Right kidney (tissue), 1 donor: Measurements from ENCODE around the gene CALM3.
"Not testable (repeated sequence)": the region's sequence is repeated elsewhere in the genome, so short reads cannot be mapped to it uniquely, and the experiment has no call there.

Experiments used
- DNase-seq: peaks from one replicate; pipeline ENCODE4 v3.0.0-alpha.2; 2016

The CALM3 gene

GRCh38 chr19:46613525-46613924, 12.4 kb downstream of the CALM3 start:
- no peak for DNase-seq

DNA sequence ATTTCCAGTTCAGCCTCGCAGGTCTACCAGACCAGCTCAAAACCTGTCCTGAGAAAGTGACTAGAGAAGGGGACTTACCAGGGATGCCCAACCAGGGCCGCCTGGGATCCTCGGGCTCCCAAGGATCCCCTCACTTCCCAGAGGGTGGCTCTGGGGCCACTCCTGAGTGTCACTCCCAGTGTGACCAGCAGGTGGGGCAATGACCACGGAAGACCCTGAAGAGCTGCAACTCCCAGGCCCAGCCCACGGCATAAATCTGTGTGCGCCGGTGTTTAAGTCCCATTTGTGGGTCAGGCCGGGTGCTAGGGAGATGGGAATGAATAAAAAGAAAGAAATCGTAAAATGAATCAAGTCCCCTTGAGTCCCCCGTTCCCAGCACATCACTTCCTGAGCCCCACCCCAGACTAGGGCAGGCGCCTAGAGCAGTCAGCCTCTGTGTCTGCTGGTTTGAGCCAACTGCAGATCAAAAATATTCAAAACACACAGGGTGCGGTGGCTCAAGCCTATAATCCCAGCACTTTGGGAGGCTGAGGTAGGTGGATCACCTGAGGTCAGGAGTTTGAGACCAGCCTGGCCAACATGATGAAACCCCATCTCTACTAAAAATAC, 13.1 kb downstream of the CALM3 start:
- DNase-seq: peak; percentile 71

GRCh38 chr19:46615966-46616365, 14.8 kb downstream of the CALM3 start:
- no peak for DNase-seq

- no peak for DNase-seq
These were observed 15.6 kb downstream of the CALM3 start for GRCh38 chr19:46616631-46617322.

GRCh38 chr19:46617601-46618000, 16.5 kb downstream of the CALM3 start:
- no peak for DNase-seq

DNA sequence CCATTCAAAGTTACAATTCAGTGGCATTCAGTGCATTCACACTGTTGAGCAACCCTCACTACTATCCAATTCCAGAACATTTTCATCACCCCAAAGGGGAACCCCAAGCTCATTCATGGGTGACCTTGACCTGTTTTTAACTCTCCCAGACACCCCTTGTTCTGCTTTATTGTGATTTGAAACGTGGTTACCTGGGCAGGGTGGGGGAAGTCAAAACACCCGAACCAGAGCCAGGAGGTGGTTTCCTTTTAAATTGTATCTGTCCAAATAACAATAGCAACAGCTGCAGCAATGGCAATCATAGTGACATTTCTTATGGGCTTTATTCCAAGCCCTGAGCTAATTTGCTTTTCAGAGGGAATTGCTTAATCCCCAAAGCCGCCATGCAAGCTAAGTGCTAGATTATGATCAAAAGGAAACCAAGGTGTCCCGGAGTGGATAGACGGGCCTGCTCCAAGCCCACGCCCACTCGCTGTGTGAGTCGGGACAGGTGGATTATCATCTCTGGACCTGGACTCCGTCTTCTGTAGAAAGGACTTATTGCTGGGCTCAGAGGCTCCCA, 17.6 kb downstream of the CALM3 start:
- DNase-seq: no peak

GRCh38 chr19:46620267-46620666, 19.1 kb downstream of the CALM3 start:
- no peak for DNase-seq

DNA sequence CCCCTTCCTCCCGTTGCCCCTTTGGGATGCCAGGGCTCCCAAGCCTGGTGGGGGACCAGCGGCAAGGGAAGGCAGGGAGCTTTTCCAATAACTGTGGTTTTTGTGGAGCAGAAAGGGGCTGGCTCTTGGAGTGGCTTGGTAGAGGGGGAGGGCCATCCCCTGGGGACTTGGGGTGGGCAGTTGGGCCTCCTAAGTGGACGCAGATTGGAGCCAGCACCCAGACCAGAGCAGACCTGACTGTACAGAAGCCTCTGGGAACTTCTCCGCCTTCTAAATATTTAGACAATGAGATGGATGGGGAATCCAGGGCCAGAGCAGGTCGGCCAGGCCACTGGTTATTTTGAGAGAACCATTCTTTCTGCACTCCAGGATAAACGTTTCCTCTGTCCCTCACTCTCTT, 19.6 kb downstream of the CALM3 start:
- no peak for DNase-seq

DNA sequence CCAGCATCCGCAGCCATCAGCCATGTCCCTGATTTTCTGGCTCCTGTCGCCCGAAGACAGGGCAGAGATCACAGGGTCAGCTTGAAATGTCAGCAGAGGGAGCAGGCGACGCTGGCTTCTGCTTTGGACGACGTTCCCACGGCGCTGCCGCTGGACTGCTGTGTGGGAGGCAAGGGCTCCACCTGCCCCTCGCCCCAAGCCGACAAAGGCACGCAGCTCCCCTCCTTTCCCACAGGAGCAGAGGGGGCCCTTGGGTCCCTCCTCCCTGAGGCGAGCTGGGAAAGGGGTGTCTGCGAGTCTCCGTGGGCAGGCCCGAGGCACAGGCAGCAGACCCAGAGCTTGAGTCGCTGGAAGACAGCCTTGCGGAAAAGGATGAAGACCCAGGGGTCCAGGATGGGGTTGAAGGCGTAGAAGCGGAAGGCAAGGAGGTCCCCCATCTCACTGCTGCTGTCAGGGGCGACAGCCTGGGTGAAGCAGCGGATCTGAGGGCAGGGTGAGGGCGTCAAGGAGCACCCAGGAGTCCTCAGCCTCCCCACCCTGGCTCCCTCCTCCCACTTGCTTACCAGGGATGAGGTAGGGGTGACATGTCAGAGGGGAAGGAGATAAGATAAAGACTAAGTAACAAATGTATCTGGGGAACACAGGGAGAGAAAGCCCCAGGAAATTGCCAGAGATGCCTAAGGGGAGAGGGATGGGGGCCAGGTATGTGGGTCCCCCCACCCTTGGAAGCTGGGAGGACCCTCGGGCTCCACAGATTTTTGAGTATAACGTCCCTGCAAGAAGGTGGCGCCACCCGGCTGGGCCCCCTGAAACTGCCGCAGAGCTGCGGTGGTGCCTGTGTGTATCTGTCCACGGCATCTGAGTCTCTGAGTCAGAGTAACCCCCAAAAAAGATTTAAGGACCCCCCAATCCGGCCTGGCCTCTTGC, 20.3 kb downstream of the CALM3 start:
- DNase-seq: peak; percentile 53

- DNase-seq: no peak
These were observed 21.0 kb downstream of the CALM3 start for GRCh38 chr19:46622118-46622446.

DNA sequence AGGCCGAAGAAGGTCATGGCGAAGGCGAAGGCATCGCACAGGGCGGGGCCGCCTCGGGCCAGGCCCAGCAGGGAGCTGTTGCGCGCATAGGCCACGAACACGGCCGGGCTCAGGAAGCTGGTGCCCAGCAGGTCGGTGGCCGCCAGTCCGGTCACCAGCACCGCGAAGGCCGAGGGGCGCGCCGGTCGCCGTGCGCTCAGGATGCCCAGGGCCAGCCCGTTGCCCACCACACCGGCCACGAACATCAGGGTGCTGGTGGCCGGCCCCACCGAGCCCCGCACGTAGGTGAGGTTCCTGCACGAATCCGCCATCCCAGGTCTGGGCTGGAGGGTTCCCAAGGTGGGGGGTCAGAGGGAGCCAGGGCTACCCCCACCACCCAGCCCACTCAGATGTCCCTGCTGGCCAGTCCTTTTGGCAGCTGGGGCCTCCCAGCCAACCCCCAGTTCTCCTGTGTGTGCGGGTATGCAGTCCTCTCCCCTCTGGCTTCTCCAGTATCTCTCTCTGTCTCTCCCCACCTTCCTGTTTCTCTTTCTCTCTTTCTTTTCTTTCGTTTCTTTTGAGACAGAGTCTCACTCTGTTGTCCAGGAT, 22.9 kb downstream of the CALM3 start:
- DNase-seq: no peak

DNA sequence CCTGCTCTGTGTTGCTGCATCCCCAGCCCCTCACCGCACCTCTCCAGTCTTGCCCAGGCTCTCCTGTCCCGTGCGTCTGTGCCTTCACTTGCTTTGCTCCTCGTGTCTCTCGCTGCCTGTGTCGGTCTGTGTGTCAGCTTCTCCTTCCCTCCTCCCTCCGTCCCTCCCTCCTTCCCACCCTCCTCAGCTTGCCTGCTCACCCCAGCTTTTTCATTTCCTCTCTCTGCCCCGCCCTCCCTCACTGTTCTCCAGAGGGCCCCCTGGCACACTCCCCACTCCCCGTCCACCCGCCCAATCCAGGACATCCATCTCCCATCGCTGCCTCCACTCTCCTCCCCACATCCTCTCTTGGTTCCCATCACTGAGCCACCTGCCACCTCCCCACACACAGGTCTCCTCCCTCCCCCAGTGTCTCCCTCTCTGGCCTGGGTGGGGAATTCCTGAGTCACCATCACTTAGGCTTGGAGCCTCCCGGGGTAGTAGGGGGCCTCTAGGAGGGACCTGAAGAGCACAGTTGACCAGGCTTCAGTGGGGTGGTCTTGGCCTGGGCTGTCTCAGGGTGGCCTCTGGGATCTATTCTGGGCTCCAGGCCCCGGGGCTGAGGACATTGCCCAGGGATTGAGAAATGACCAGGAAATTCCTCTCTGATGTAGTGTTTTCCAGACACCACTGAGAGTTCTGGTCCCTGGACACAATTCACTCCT, 24.0 kb downstream of the CALM3 start, which contains the start of gene PTGIR:
Gene PTGIR (minus strand): TSS at position 132 of the 704 bp plus-strand sequence. CDS start 864 bp downstream, outside the sequence.
- no peak for DNase-seq

- no peak for DNase-seq
These were observed 24.6 kb downstream of the CALM3 start for GRCh38 chr19:46625731-46626130.

DNA sequence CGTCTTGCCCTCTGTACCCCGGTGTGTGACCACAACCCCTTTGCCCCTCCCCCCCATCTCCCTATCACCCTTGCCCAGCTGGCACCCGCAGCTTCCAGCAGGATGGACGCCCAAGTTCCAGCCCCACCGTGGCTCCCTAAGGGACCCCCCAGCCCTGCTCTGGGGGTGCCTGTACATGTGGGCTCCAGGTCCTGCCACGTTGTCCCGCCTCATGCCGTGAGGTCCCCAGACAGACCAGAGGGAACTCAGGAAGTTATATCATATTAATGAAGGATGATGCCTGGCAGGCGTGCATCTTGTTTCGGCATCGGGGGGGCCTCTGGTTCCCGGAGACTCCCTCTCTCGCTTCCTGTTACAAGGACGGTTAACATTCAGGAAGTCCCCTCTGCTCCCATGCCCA, 25.3 kb downstream of the CALM3 start:
- DNase-seq: no peak

GRCh38 chr19:46628970-46629369, 27.8 kb downstream of the CALM3 start:
- not testable (repeated sequence) for DNase-seq

DNA sequence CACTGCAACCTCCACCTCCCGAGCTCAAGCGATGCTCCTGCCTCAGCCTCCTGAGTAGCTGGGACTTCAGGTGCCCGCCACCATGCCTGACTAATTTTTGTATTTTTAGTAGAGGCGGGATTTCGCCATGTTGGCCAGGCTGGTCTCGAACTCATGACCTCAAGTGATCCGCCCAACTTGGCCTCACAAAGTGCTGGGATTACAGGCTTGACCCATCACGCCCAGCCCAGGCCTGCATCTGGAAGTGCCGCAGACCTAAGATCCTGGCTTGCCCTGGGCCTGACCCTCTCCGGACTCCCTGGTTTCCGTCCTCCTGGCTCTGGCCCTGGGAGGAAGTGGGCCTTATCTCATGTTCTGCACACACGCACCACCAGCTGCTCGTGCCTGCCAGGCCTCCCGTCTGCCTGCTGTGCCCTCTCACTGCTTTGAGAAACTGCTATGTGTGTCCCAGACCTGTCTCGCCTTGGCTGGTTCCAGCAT, 28.5 kb downstream of the CALM3 start:
- no peak for DNase-seq

DNA sequence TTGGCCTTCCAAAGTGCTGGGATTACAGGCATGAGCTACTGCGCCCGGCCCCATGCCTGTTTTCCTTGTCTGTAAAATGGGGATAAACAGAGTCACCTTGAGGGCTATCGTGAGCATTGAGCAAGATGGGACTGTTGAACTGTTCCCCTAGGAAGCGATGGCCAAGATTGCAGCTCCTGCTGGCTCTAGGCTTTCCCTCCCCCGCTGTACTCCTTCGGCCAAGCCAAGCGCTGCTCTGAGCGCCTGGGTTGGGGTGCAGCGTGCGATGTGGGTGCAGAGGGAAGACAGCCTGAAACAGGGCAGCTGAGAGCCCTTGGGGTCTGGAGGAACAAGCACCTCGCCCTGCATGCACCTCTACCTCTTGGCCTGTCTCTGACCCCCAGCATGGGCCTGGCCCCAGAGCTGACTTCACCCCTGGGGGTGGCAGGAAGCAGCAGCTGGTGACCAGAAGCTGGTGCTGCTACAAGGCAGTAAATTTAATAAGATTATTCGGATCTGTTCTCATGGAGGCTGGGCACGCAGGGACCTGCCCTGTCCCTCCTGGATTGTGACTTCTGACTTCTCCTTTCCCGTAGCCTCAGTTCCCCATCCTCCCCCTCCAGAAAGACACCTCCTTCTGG, 29.6 kb downstream of the CALM3 start:
- no peak for DNase-seq

GRCh38 chr19:46631481-46631880, 30.4 kb downstream of the CALM3 start:
- no peak for DNase-seq

- no peak for DNase-seq
These were observed 32.0 kb downstream of the CALM3 start for GRCh38 chr19:46633130-46633529.

DNA sequence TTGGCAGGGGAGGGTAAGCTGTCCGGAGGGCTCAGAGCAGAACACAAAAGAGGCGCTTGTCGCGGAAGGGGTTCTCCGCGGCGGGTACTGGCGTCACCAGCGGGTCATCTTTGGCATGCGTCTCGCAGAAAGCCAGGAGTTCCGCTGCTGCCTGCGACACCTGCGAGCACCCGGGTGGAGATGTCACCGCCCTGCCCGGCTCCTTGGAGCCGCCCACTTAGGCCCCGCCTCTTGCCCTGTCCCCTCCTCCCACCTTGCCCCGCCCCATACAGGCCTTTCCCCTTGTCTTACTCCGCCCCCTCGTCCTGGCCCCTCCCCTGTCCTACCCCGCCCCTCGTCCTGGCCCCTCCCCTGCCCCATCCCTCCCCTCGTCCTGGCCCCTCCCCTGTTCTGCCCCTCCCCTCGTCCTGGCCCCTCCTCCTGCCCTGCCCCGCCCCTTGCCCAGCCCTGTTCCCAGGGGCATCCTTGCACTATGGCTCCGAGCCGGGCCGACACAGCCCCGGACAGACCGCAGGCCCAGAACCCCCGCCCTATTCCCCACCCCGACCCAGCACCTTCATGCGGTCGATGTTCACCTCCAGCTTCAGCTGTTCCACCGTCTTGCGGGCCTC, 33.0 kb downstream of the CALM3 start:
- peak; percentile 54 for DNase-seq
